Mesendoderm (in vitro differentiated cells): ENCODE results near the gene SNX30.

Source experiments
- DNase-seq: peaks from one replicate; pipeline ENCODE4 v3.0.0; 2013
- H2AK5ac ChIP-seq: 2 replicates; pipeline ENCODE4 v1.6.1; 2013; ENCODE audit warnings: low read length, inconsistent platforms
- H2BK120ac ChIP-seq: 2 replicates; pipeline ENCODE4 v1.6.1; 2013; ENCODE audit warnings: low read depth, mild to moderate bottlenecking, low read length, moderate library complexity, mixed read lengths
- H2BK15ac ChIP-seq: replicated peaks from 2 replicates; pipeline ENCODE4 v1.6.1; 2013; ENCODE audit warnings: low read depth, mild to moderate bottlenecking, moderate library complexity
- H2BK5ac ChIP-seq: 2 replicates; pipeline ENCODE4 v1.6.1; 2013; ENCODE audit warnings: low read length, inconsistent platforms
- H3K18ac ChIP-seq: 2 replicates; pipeline ENCODE4 v1.6.1; 2013; ENCODE audit warnings: mild to moderate bottlenecking, low read length, mixed read lengths
- H3K23ac ChIP-seq: one replicate; pipeline ENCODE4 v1.6.1; 2013; ENCODE audit warnings: low read length
- H3K27ac ChIP-seq: 2 replicates; pipeline ENCODE4 v1.5.1; 2013; ENCODE audit warnings: low read depth, mild to moderate bottlenecking, inconsistent platforms, low read length, moderate library complexity
- H3K27me3 ChIP-seq: 2 replicates; pipeline ENCODE4 v1.6.1; 2013; ENCODE audit warnings: low read length, control low read depth, mild to moderate bottlenecking, inconsistent platforms; ENCODE audit not compliant: insufficient read depth, poor library complexity
- H3K36me3 ChIP-seq: 2 replicates; pipeline ENCODE4 v1.6.1; 2013; ENCODE audit warnings: low read length, inconsistent platforms; ENCODE audit not compliant: control insufficient read depth, insufficient read depth
- H3K4ac ChIP-seq: one replicate; pipeline ENCODE4 v1.6.1; 2013; ENCODE audit warnings: low read depth, mild to moderate bottlenecking, low read length, moderate library complexity
- H3K4me1 ChIP-seq: 2 replicates; pipeline ENCODE4 v1.6.1; 2013; ENCODE audit warnings: low read depth, low read length, inconsistent platforms; ENCODE audit not compliant: control insufficient read depth
- H3K4me2 ChIP-seq: 2 replicates; pipeline ENCODE4 v1.6.1; 2013; ENCODE audit warnings: low read length
- H3K4me3 ChIP-seq: 2 replicates; pipeline ENCODE4 v1.5.1; 2013; ENCODE audit warnings: mild to moderate bottlenecking, low read length
- H3K56ac ChIP-seq: one replicate; pipeline ENCODE4 v1.6.1; 2013; ENCODE audit warnings: low read length
- H3K79me1 ChIP-seq: 2 replicates; pipeline ENCODE4 v1.6.1; 2013; ENCODE audit warnings: low read length, inconsistent platforms
- H3K79me2 ChIP-seq: 2 replicates; pipeline ENCODE4 v1.6.1; 2013; ENCODE audit warnings: mild to moderate bottlenecking, low read length; ENCODE audit not compliant: control insufficient read depth, insufficient read depth
- H3K9ac ChIP-seq: 2 replicates; pipeline ENCODE4 v1.6.1; 2013; ENCODE audit warnings: low read length, inconsistent platforms
- H4K5ac ChIP-seq: one replicate; pipeline ENCODE4 v1.6.1; 2013; ENCODE audit warnings: low read length
- H4K8ac ChIP-seq: one replicate; pipeline ENCODE4 v1.6.1; 2013; ENCODE audit warnings: low read depth, mild to moderate bottlenecking, control low read depth, low read length, moderate library complexity
- WGBS: extraction: QIAGEN DNeasy Blood & Tissue Kit; methylation state at CpG from one replicate; pipeline ENCODE4 v1.1.7; 2013; ENCODE audit warnings: low lambda C conversion rate, missing lambda C conversion rate; ENCODE audit not compliant: insufficient coverage; ENCODE audit errors: extremely low coverage; 5-methylcytosine and 5-hydroxymethylcytosine counted together

SNX30 gene

DNA sequence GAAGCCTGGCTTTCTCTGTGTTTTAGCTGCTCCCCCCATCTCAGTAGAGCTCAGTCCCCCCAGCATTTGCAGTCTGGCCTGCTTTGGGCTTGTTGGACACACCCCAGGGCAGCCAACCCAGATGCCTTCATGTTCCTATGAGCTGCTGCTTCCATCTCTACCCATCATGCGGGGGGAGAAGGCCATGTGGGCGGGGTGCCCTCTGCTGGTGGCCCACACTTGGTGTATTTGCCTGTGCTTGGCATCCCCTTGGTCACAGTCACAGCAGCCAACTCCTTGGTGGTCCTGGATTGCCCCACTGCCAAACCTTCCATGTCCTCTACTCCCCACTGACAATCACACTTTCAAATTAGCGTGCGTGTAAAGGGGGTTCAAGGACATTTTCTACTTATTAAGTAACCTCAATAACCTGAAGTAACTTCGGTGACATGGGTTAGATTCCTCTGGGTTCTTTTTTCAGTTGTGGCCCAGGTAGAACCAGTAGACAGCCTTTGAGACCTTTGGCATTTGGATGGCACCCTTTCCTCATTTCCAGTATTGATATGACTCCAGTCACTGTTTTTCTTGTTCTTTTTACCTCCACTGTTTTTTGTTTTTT is 42.8 kb downstream of the SNX30 start:
- no peak overlapping the region for H2BK5ac ChIP-seq
- H2AK5ac ChIP-seq: no peak overlapping the region
- no peak overlapping the region for H3K9ac ChIP-seq
- H3K79me2 ChIP-seq: no peaks in the 10 kb centered on the region
- H3K4me1 ChIP-seq: no peaks in the 10 kb centered on the region
- no peak overlapping the region for H3K4me3 ChIP-seq
- no peak overlapping the region for H4K8ac ChIP-seq
- H3K23ac ChIP-seq: no peak overlapping the region
- no peak overlapping the region for H4K5ac ChIP-seq
- no CpG with 5 or more reads among the region's 5 CpGs for WGBS
- no peak overlapping the region for H3K18ac ChIP-seq
- no peaks in the 10 kb centered on the region for H3K36me3 ChIP-seq
- no peak overlapping the region for H2BK120ac ChIP-seq
- H3K4me2 ChIP-seq: no peak overlapping the region
- H2BK15ac ChIP-seq: no peak overlapping the region
- H3K27me3 ChIP-seq: no peaks in the 10 kb centered on the region
- no peak overlapping the region for H3K27ac ChIP-seq
- peak; percentile 84 for DNase-seq
- no peak overlapping the region for H3K4ac ChIP-seq
- no peaks in the 10 kb centered on the region for H3K79me1 ChIP-seq
- no peak overlapping the region for H3K56ac ChIP-seq

DNA sequence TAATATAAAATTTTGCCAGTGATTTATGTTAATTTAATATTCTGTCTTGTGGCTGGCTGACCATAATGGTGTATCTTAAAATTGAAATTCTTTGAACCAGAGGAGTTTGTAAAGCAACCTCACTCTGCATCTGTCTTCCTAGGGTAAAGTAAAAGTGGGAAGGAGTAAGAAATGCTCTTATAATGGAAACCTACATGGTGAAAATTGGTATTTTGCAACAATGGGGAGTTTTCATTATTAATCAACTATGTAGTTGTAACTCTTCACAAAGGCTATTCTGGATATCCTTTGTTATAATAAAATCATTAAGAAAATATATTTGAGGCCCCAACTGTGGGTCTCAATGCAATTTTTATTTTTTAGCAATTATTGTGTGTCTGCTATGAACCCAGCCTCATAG is 44.2 kb downstream of the SNX30 start:
- H3K9ac ChIP-seq: no peak overlapping the region
- no peak overlapping the region for H2BK5ac ChIP-seq
- no peak overlapping the region for H3K18ac ChIP-seq
- no peak overlapping the region for H3K4ac ChIP-seq
- no peak overlapping the region for H3K56ac ChIP-seq
- H3K27me3 ChIP-seq: no peaks in the 10 kb centered on the region
- H3K4me3 ChIP-seq: no peak overlapping the region
- no peaks in the 10 kb centered on the region for H3K79me1 ChIP-seq
- no peak overlapping the region for H2AK5ac ChIP-seq
- H3K79me2 ChIP-seq: no peaks in the 10 kb centered on the region
- H4K5ac ChIP-seq: no peak overlapping the region
- H4K8ac ChIP-seq: no peak overlapping the region
- no peaks in the 10 kb centered on the region for H3K36me3 ChIP-seq
- H3K4me1 ChIP-seq: no peaks in the 10 kb centered on the region
- H3K23ac ChIP-seq: no peak overlapping the region
- no peak overlapping the region for H2BK15ac ChIP-seq
- no peak overlapping the region for H3K4me2 ChIP-seq
- H2BK120ac ChIP-seq: no peak overlapping the region
- no peak for DNase-seq
- H3K27ac ChIP-seq: no peak overlapping the region

DNA sequence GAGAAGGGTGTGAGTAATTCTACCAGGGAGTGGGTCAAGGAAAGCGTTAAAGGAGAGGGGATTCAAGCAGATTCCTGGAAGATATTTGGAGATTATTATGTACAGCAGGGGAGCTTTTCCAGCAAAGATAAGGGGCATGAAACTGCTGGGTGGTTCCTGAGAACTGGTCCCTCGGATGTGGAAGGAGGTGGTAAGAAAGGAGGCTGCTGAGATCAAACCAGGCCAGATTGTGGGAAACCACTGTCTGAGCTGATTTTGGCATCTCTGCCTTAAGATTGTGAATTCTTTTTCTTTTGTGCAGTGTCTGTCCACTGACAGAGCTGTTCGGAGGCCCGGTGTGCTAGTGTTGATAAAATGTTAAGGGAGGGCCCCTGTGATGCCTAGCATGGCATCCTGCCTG is 45.4 kb downstream of the SNX30 start:
- no peak overlapping the region for H2BK120ac ChIP-seq
- no peak overlapping the region for H3K9ac ChIP-seq
- H3K4me2 ChIP-seq: no peak overlapping the region
- no peak overlapping the region for H3K56ac ChIP-seq
- no peak overlapping the region for H3K18ac ChIP-seq
- no peak overlapping the region for H2BK15ac ChIP-seq
- H4K8ac ChIP-seq: no peak overlapping the region
- no peak for DNase-seq
- no peaks in the 10 kb centered on the region for H3K4me1 ChIP-seq
- no peak overlapping the region for H3K27ac ChIP-seq
- WGBS: no CpG with 5 or more reads among the region's 4 CpGs
- H3K79me2 ChIP-seq: no peaks in the 10 kb centered on the region
- H3K79me1 ChIP-seq: no peaks in the 10 kb centered on the region
- no peaks in the 10 kb centered on the region for H3K36me3 ChIP-seq
- no peak overlapping the region for H3K4me3 ChIP-seq
- no peak overlapping the region for H2BK5ac ChIP-seq
- no peak overlapping the region for H3K4ac ChIP-seq
- no peaks in the 10 kb centered on the region for H3K27me3 ChIP-seq
- H3K23ac ChIP-seq: no peak overlapping the region
- H4K5ac ChIP-seq: no peak overlapping the region
- H2AK5ac ChIP-seq: no peak overlapping the region

DNA sequence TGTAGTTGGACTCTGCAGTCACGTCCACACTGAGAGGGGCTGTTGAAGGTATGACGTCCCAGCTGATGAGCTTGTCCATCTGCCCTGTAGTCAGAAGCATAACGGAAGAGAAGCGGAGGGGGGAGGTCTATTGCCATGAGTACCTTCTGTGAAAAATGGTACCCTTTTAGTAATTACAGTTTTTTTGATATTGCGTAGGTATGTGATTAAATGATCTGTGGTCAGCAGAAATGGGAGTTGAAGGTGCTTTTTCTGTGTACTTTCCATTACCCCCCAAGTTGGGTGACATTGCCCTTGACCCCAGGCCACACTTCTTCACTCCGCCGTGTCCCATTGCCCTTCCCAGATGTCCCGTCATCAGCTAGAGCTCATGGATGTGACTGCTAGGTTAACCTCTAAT is 45.9 kb downstream of the SNX30 start:
- Histone ChIP-seq H4K5ac (no peak overlapping the region), H3K18ac (no peak overlapping the region), H3K27ac (no peak overlapping the region), H3K79me2 (no peaks in the 10 kb centered on the region), H3K4me1 (no peaks in the 10 kb centered on the region), H3K79me1 (no peaks in the 10 kb centered on the region), H3K56ac (no peak overlapping the region), H3K4me3 (no peak overlapping the region), H3K36me3 (no peaks in the 10 kb centered on the region), H3K27me3 (no peaks in the 10 kb centered on the region), H2AK5ac (no peak overlapping the region), H4K8ac (no peak overlapping the region), H2BK5ac (no peak overlapping the region), H3K9ac (no peak overlapping the region), H3K4me2 (no peak overlapping the region), H3K4ac (no peak overlapping the region), H2BK15ac (no peak overlapping the region), H2BK120ac (no peak overlapping the region), H3K23ac (no peak overlapping the region)
- no CpG with 5 or more reads among the region's 8 CpGs for WGBS
- DNase-seq: no peak

DNA sequence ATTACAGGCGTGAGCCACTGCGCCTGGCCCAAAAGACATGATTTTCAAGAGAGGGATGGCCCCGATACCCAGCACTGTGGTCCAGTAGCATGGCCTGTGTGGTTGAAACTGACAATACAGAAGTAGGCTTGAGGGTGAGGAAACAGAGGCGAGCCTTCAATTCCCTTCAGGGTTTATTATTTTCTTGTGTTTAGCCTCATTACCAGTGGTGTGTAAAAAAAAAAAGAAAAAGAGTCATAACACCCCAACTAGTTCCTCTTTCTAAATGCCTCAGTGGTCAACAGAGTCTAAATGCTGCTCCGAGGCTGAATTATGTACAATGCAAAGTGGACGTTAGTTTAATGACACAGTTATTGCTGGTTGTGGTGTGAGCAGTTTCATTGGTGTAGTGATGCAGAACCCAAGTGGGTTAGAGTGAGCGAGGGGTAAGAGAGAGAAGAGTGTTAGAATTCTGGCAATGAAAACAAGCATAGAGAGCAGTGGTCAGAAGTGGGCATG is 58.8 kb downstream of the SNX30 start:
- Histone ChIP-seq H2BK15ac (no peak overlapping the region), H3K4ac (no peak overlapping the region), H3K23ac (no peak overlapping the region), H3K4me3 (no peak overlapping the region), H4K8ac (no peak overlapping the region), H3K27ac (no peak overlapping the region), H3K79me2 (no peaks in the 10 kb centered on the region), H3K9ac (no peak overlapping the region), H3K27me3 (no peaks in the 10 kb centered on the region), H3K56ac (no peak overlapping the region), H4K5ac (no peak overlapping the region), H3K79me1 (peaks cover 4% of the 10 kb centered on the region), H3K4me2 (no peak overlapping the region), H3K36me3 (no peaks in the 10 kb centered on the region), H2AK5ac (no peak overlapping the region), H3K4me1 (peaks cover 7% of the 10 kb centered on the region), H2BK5ac (no peak overlapping the region), H2BK120ac (no peak overlapping the region), H3K18ac (no peak overlapping the region)
- DNase-seq: no peak
- WGBS: no CpG with 5 or more reads among the region's 7 CpGs

DNA sequence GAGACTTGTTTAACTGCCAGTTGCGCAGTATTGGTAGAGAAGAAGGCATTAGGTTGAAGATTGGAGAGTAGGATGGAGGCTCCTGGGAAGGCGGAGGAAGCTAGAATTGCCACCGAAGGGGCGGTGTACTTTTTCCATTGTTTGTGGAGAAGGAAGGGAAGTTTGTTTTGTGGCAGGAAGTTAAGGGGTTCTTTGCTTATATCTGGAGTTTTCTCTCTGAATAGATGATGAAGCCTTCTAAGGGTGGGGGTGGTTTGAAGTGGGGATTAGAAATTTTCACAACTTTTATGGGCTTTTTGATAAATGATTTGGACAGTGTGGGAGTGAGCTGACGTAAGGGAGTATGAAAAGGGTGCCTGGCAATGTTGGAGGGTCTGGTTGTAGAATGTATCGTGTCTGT is 59.3 kb downstream of the SNX30 start:
- H3K27ac ChIP-seq: no peak overlapping the region
- no peak overlapping the region for H3K18ac ChIP-seq
- H3K23ac ChIP-seq: no peak overlapping the region
- H2BK15ac ChIP-seq: no peak overlapping the region
- no peaks in the 10 kb centered on the region for H3K27me3 ChIP-seq
- H2AK5ac ChIP-seq: peak overlapping the region; percentile 27
- H3K79me2 ChIP-seq: no peaks in the 10 kb centered on the region
- DNase-seq: no peak
- WGBS: no CpG with 5 or more reads among the region's 6 CpGs
- H3K4ac ChIP-seq: no peak overlapping the region
- peaks cover 4% of the 10 kb centered on the region for H3K79me1 ChIP-seq
- H3K56ac ChIP-seq: no peak overlapping the region
- H4K8ac ChIP-seq: no peak overlapping the region
- no peak overlapping the region for H3K9ac ChIP-seq
- no peak overlapping the region for H3K4me2 ChIP-seq
- no peak overlapping the region for H4K5ac ChIP-seq
- no peak overlapping the region for H2BK5ac ChIP-seq
- no peak overlapping the region for H2BK120ac ChIP-seq
- H3K4me3 ChIP-seq: no peak overlapping the region
- peaks cover 7% of the 10 kb centered on the region for H3K4me1 ChIP-seq
- no peaks in the 10 kb centered on the region for H3K36me3 ChIP-seq
